HuH-7 (cell line): Measurements from ENCODE around the gene FOXP4.

Source experiments
- DNase-seq: peaks from one replicate; pipeline ENCODE4 v3.0.0; 2011; ENCODE audit warnings: low spot score

Gene FOXP4

GRCh38 chr6:41625442-41625841, 79.3 kb downstream of the FOXP4 start:
- DNase-seq, result no peak

GRCh38 chr6:41626022-41626421, 79.8 kb downstream of the FOXP4 start:
- no peak for DNase-seq

GRCh38 chr6:41626917-41627316, 80.7 kb downstream of the FOXP4 start:
- DNase-seq, result no peak

GRCh38 chr6:41629128-41629527, 82.9 kb downstream of the FOXP4 start:
- no peak for DNase-seq

- DNase-seq, result no peak
These were observed 83.9 kb downstream of the FOXP4 start for GRCh38 chr6:41630069-41630468.

GRCh38 chr6:41630946-41631345, 84.8 kb downstream of the FOXP4 start:
- no peak for DNase-seq

- DNase-seq, result no peak
These were observed 87.0 kb downstream of the FOXP4 start for GRCh38 chr6:41633056-41633634.

GRCh38 chr6:41634657-41635056, 88.5 kb downstream of the FOXP4 start:
- DNase-seq, result no peak

GRCh38 chr6:41635365-41635764, 89.2 kb downstream of the FOXP4 start:
- no peak for DNase-seq

- no peak for DNase-seq
These were observed 90.6 kb downstream of the FOXP4 start for GRCh38 chr6:41636833-41637193.

GRCh38 chr6:41637194-41638001, 91.2 kb downstream of the FOXP4 start:
- no peak for DNase-seq

GRCh38 chr6:41638002-41638934, 92.1 kb downstream of the FOXP4 start, which contains the start of gene MDFI:
MDFI (plus strand) TSS chr6:41638468; CDS start chr6:41638750, 282 bp downstream.
- DNase-seq, result no peak

- DNase-seq, result no peak
These were observed 93.0 kb downstream of the FOXP4 start for GRCh38 chr6:41638935-41639808.

- no peak for DNase-seq
These were observed 93.7 kb downstream of the FOXP4 start for GRCh38 chr6:41639809-41640371.

- no peak for DNase-seq
These were observed 94.2 kb downstream of the FOXP4 start for GRCh38 chr6:41640426-41640825.

GRCh38 chr6:41641352-41641925, 95.3 kb downstream of the FOXP4 start:
- DNase-seq, result no peak

GRCh38 chr6:41642090-41642959, 96.1 kb downstream of the FOXP4 start:
- no peak for DNase-seq

- DNase-seq, result no peak
These were observed 97.0 kb downstream of the FOXP4 start for GRCh38 chr6:41642960-41643898.

GRCh38 chr6:41643899-41644269, 97.7 kb downstream of the FOXP4 start:
- no peak for DNase-seq
